Neural cell (in vitro differentiated cells): ENCODE results near the gene MGAT5. TPM values are rescaled to one million over a fixed set of nuclear protein-coding genes. Genes with fewer than 3 reads are reported as not detected.

ENCODE experiments used
- H2AFZ ChIP-seq: fragments of 200-600, 300-800 bp; sonication (generic), shearing (Covaris generic); 2 replicates; pipeline ENCODE4 v1.6.0; 2014; ENCODE audit warnings: low read depth, mild to moderate bottlenecking, antibody characterized with exemption, low read length, moderate library complexity
- H3F3A ChIP-seq: fragments of 200-600 bp; shearing (Covaris generic); 2 replicates; pipeline ENCODE4 v1.6.1; 2016; ENCODE audit warnings: mild to moderate bottlenecking, moderate library complexity, mixed read lengths, antibody characterized with exemption, low read length; ENCODE audit not compliant: insufficient read depth, poor library complexity, severe bottlenecking
- H3K27ac ChIP-seq: fragments of 200-600, 300-800 bp; sonication (generic), shearing (Covaris generic); 2 replicates; pipeline ENCODE4 v1.5.1; 2014; ENCODE audit warnings: mild to moderate bottlenecking, low read length, moderate library complexity
- H3K27me3 ChIP-seq: fragments of 300-800, 200-600 bp; sonication (generic), shearing (Covaris generic); 2 replicates; pipeline ENCODE4 v1.6.0; 2014; ENCODE audit warnings: mild to moderate bottlenecking, low read depth, low read length, moderate library complexity; ENCODE audit not compliant: insufficient read depth
- H3K36me3 ChIP-seq: fragments of 300-800, 200-600 bp; sonication (generic), shearing (Covaris generic); 2 replicates; pipeline ENCODE4 v1.5.1; 2014; ENCODE audit warnings: mild to moderate bottlenecking, antibody characterized with exemption, low read length, moderate library complexity; ENCODE audit not compliant: insufficient read depth
- H3K4me2 ChIP-seq: fragments of 300-800, 200-600 bp; sonication (generic), shearing (Covaris generic); 2 replicates; pipeline ENCODE4 v1.6.0; 2014; ENCODE audit warnings: mild to moderate bottlenecking, low read length
- H3K4me3 ChIP-seq: fragments of 300-800, 200-600 bp; sonication (generic), shearing (Covaris generic); 2 replicates; pipeline ENCODE4 v1.5.1; 2014; ENCODE audit warnings: mild to moderate bottlenecking, low read length, moderate library complexity
- H3K79me2 ChIP-seq: fragments of 200-600 bp; shearing (Covaris generic); replicated peaks from 2 replicates; pipeline ENCODE4 v1.6.0; 2014; ENCODE audit warnings: mild to moderate bottlenecking, low read length, moderate library complexity; ENCODE audit not compliant: insufficient read depth
- H3K9ac ChIP-seq: fragments of 300-800, 200-600 bp; sonication (generic), shearing (Covaris generic); 2 replicates; pipeline ENCODE4 v1.6.1; 2016; ENCODE audit warnings: mild to moderate bottlenecking, low read length, mixed read lengths
- H3K9me2 ChIP-seq: fragments of 200-600 bp; shearing (Covaris generic); 2 replicates; pipeline ENCODE4 v1.6.1; 2016; ENCODE audit warnings: mild to moderate bottlenecking, low read length, mixed read lengths; ENCODE audit not compliant: insufficient read depth
- H3K9me3 ChIP-seq: fragments of 200-600, 300-800 bp; sonication (generic), shearing (Covaris generic); 2 replicates; pipeline ENCODE4 v1.6.1; 2016; ENCODE audit warnings: mild to moderate bottlenecking, mixed run types, low read length, moderate library complexity, mixed read lengths
- H4K20me1 ChIP-seq: fragments of 200-600 bp; shearing (Covaris generic); 2 replicates; pipeline ENCODE4 v1.6.1; 2016; ENCODE audit warnings: mild to moderate bottlenecking, mixed run types; ENCODE audit not compliant: insufficient read depth
- CTCF ChIP-seq: fragments of 450-650 bp; IDR thresholded peaks from 2 replicates; pipeline ENCODE4 v1.5.1; 2014; ENCODE audit warnings: antibody characterized with exemption, mild to moderate bottlenecking, moderate library complexity; ENCODE audit not compliant: poor library complexity, severe bottlenecking
- EP300 ChIP-seq: fragments of 450-650 bp; conservative IDR thresholded peaks from 2 replicates; pipeline ENCODE4 v1.6.1; 2014; ENCODE audit warnings: antibody characterized with exemption, mild to moderate bottlenecking, moderate library complexity; ENCODE audit not compliant: poor library complexity, severe bottlenecking
- EZH2 ChIP-seq: fragments of 200-600, 300-800 bp; shearing (Covaris generic), sonication (generic); IDR thresholded peaks from 2 replicates; pipeline ENCODE4 v1.6.1; 2014; ENCODE audit warnings: antibody characterized with exemption, low read length, borderline replicate concordance, mild to moderate bottlenecking; ENCODE audit not compliant: insufficient read depth, poor library complexity, severe bottlenecking
- MXI1 ChIP-seq: fragments of 450-650 bp; conservative IDR thresholded peaks from 2 replicates; pipeline ENCODE4 v1.6.1; 2014; ENCODE audit warnings: antibody characterized with exemption, mild to moderate bottlenecking; ENCODE audit not compliant: poor library complexity, severe bottlenecking
- POLR2AphosphoS5 ChIP-seq: IDR thresholded peaks from 2 replicates; pipeline ENCODE4 v1.6.1; 2012
- RAD21 ChIP-seq: fragments of 450-650 bp; conservative IDR thresholded peaks from 2 replicates; pipeline ENCODE4 v1.6.1; 2014; ENCODE audit warnings: antibody characterized with exemption, mild to moderate bottlenecking, moderate library complexity
- REST ChIP-seq: IDR thresholded peaks from 2 replicates; pipeline ENCODE4 v1.6.1; 2012; ENCODE audit warnings: borderline replicate concordance
- SMC3 ChIP-seq: fragments of 450-650 bp; conservative IDR thresholded peaks from 2 replicates; pipeline ENCODE4 v1.6.1; 2014; ENCODE audit warnings: antibody characterized with exemption, mild to moderate bottlenecking, moderate library complexity; ENCODE audit not compliant: poor library complexity
- TAF1 ChIP-seq: IDR thresholded peaks from 2 replicates; pipeline ENCODE4 v1.6.1; 2012; ENCODE audit warnings: low read depth
- polyA plus RNA-seq: library from polyadenylated mRNA; depleted of rRNA; stranded (reverse); fragments of >200 nt; gene quantifications from 2 replicates; pipeline ENCODE4 v1.2.3, GENCODE V29; 2014

MGAT5 gene
- polyA plus RNA-seq, 1 donor from 2014 or later = 40.9 TPM

DNA sequence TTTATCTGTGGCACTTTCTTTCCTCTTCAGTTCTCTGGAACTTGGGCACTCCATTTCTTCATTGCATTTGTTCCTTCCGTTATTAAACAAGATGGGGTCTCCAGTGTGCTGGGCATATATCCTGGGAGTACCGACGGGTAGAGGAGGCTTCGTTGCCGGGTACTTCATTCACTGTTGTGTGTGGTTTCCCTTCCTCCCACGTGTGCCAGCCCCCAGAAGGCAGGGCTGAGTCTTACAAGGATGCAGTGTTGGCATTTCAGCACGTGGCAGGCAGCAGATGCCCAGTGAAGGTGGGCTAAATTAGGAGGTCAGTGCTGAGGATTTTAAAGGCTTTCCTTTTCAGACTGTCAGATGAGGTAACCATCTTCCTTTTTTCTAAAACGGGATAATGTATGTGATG lies 58.6 kb downstream of the MGAT5 start:
- H2AFZ ChIP-seq = no peak overlapping the region
- no peak overlapping the region for H3K4me2 ChIP-seq
- H3K27ac ChIP-seq = peak overlapping the region; percentile 51
- no peaks in the 10 kb centered on the region for H3K27me3 ChIP-seq
- H3K4me3 ChIP-seq = no peak overlapping the region
- H3F3A ChIP-seq = peaks cover 3% of the 10 kb centered on the region
- H3K9me3 ChIP-seq = no peaks in the 10 kb centered on the region
- H3K79me2 ChIP-seq = no peaks in the 10 kb centered on the region
- no peaks in the 10 kb centered on the region for H3K9me2 ChIP-seq
- H3K36me3 ChIP-seq = no peaks in the 10 kb centered on the region
- no peaks in the 10 kb centered on the region for H4K20me1 ChIP-seq
- H3K9ac ChIP-seq = peak overlapping the region; percentile 30
- TF ChIP-seq MXI1 (no peak), TAF1 (no peak), EP300 (no peak), REST (no peak), CTCF (no peak), SMC3 (no peak)

- Histone ChIP-seq H3K79me2 (no peaks in the 10 kb centered on the region), H3K27me3 (no peaks in the 10 kb centered on the region), H3K27ac (no peak overlapping the region)
These were observed 60.3 kb downstream of the MGAT5 start for GRCh38 chr2:134314202-134314601.

More at GRCh38 chr2:134314202-134314601, 60.3 kb downstream of the MGAT5 start:
- Histone ChIP-seq H3K9me3 (no peaks in the 10 kb centered on the region), H3K36me3 (no peaks in the 10 kb centered on the region), H3F3A (no peaks in the 10 kb centered on the region), H3K9me2 (no peaks in the 10 kb centered on the region), H3K9ac (no peak overlapping the region), H2AFZ (no peak overlapping the region), H4K20me1 (no peaks in the 10 kb centered on the region), H3K4me3 (no peak overlapping the region), H3K4me2 (no peak overlapping the region)
- TF ChIP-seq CTCF (no peak), SMC3 (no peak), EZH2 (no peak), TAF1 (no peak), REST (no peak), EP300 (no peak), POLR2AphosphoS5 (no peak), RAD21 (no peak), MXI1 (no peak)
